ENCODE measurements around the gene LRRC4C. TPM values are rescaled to one million over a fixed set of nuclear protein-coding genes. Genes with fewer than 3 reads are reported as not detected.

Gene LRRC4C
- total and polyA plus RNA-seq, 10 of the 15 experiments (the other 5 are each of a cell fraction or from before 2014, with no cell fraction given), result 1.5 TPM; not detected in 9

- no peaks in the 10 kb centered on the region for H3K79me2 ChIP-seq (ENCODE audit: control insufficient read depth, insufficient read depth, low read length)
- DNase-seq (ENCODE audit: low read depth, low spot score) (no peak), ATAC-seq (no peak), FAIRE-seq (no peak)
- ChIA-PET SMC1A (ENCODE audit: uncharacterized antibody, unreplicated experiment) (no interaction called here), POLR2A (no interaction called here), RAD21 (ENCODE audit: unreplicated experiment) (no interaction called here), CTCF (no interaction called here)
- no peak overlapping the region for H3K4me2 ChIP-seq (ENCODE audit: control insufficient read depth, insufficient read depth)
- H3K4me1 ChIP-seq (ENCODE audit: control insufficient read depth, insufficient read depth, low read length), result no peaks in the 10 kb centered on the region
- no peak overlapping the region for H2AFZ ChIP-seq (ENCODE audit: control insufficient read depth, low read depth, low read length)
- H3K27ac ChIP-seq (ENCODE audit: control insufficient read depth, insufficient read depth), result no peak overlapping the region
- H3K9me3 ChIP-seq (replicated peaks; ENCODE audit: control insufficient read depth, insufficient read depth, low read length), result no peaks in the 10 kb centered on the region
- H3K9ac ChIP-seq (ENCODE audit: control insufficient read depth, insufficient read depth, low read length), result no peak overlapping the region
- H3K4me3 ChIP-seq, result no peak overlapping the region
- no peaks in the 10 kb centered on the region for H4K20me1 ChIP-seq (ENCODE audit: control insufficient read depth, insufficient read depth)
- in situ Hi-C loops (cut with MboI), result no loop called here
- no peak for TF ChIP-seq RUNX3 (IDR thresholded peaks at IDR 0.05; ENCODE audit: low read length)
- no peak for TF ChIP-seq EP300 (IDR thresholded peaks at IDR 0.05; ENCODE audit: borderline replicate concordance in 1 of 2, control insufficient read depth in 1 of 2, low read depth in 2 of 2, low read length in 2 of 2)
- TF ChIP-seq SMARCA5 (IDR thresholded peaks at IDR 0.05), result no peak
- TF ChIP-seq TARDBP (IDR thresholded peaks at IDR 0.05; ENCODE audit: borderline replicate concordance), result no peak
- intact Hi-C loops (cut with micrococcal nuclease; ENCODE audit: unreplicated experiment), result no loop called here
- WGBS (ENCODE audit: insufficient coverage, insufficient replicate concordance, low lambda C conversion rate, missing lambda C conversion rate), result 64% methylated on average over 2 of the region's 2 CpGs
- H3K27me3 ChIP-seq (replicated peaks in 1 of 2; ENCODE audit: control insufficient read depth in 2 of 2, insufficient read depth in 2 of 2, low read length in 1 of 2), result no peaks in the 10 kb centered on the region
- no peaks in the 10 kb centered on the region for H3K36me3 ChIP-seq (ENCODE audit: control insufficient read depth in 2 of 2, insufficient read depth in 2 of 2, low read length in 1 of 2)
- BruUV-seq (replicated peaks), result no TSS peak
Measured at GRCh38 chr11:40826601-40827000, 632.9 kb downstream of the LRRC4C start.

- Histone ChIP-seq H3K4me2 (ENCODE audit: control insufficient read depth, insufficient read depth) (no peak overlapping the region), H3K4me3 (no peak overlapping the region), H4K20me1 (ENCODE audit: control insufficient read depth, insufficient read depth) (no peaks in the 10 kb centered on the region), H3K79me2 (ENCODE audit: control insufficient read depth, insufficient read depth, low read length) (no peaks in the 10 kb centered on the region), H2AFZ (ENCODE audit: control insufficient read depth, low read depth, low read length) (no peak overlapping the region), H3K4me1 (ENCODE audit: control insufficient read depth, insufficient read depth, low read length) (no peaks in the 10 kb centered on the region), H3K27ac (ENCODE audit: control insufficient read depth, insufficient read depth) (no peak overlapping the region), H3K9ac (ENCODE audit: control insufficient read depth, insufficient read depth, low read length) (no peak overlapping the region), H3K36me3 (ENCODE audit: control insufficient read depth in 2 of 2, insufficient read depth in 2 of 2, low read length in 1 of 2) (no peaks in the 10 kb centered on the region), H3K27me3 (replicated peaks in 1 of 2; ENCODE audit: control insufficient read depth in 2 of 2, insufficient read depth in 2 of 2, low read length in 1 of 2) (no peaks in the 10 kb centered on the region), H3K9me3 (replicated peaks; ENCODE audit: control insufficient read depth, insufficient read depth, low read length) (no peaks in the 10 kb centered on the region)
- ChIA-PET SMC1A (ENCODE audit: uncharacterized antibody, unreplicated experiment) (no interaction called here), POLR2A (no interaction called here), RAD21 (ENCODE audit: unreplicated experiment) (interaction anchor here (0.6 kb wide), 1 partner anchor 1365 kb away, joined by 4 read pairs; no protein-coding TSS in a partner anchor), CTCF (no interaction called here)
- DNase-seq (ENCODE audit: low read depth, low spot score) (no peak), FAIRE-seq (no peak), ATAC-seq (no peak)
- in situ Hi-C loops (cut with MboI), result no loop called here
- intact Hi-C loops (cut with micrococcal nuclease; ENCODE audit: unreplicated experiment), result no loop called here
- 35% methylated on average over 7 of the region's 7 CpGs for WGBS (ENCODE audit: insufficient coverage, insufficient replicate concordance, low lambda C conversion rate, missing lambda C conversion rate)
- BruUV-seq (replicated peaks), result no TSS peak
- TF ChIP-seq RFX5 (IDR thresholded peaks at IDR 0.05; ENCODE audit: low read depth, low read length) (no peak), E4F1 (IDR thresholded peaks at IDR 0.05; ENCODE audit: borderline replicate concordance, partially characterized antibody) (no peak), ZNF622 (IDR thresholded peaks at IDR 0.05) (no peak), CHD1 (IDR thresholded peaks at IDR 0.05; ENCODE audit: low read depth, low read length) (no peak), PAX5 (IDR thresholded peaks at IDR 0.05; ENCODE audit: borderline replicate concordance, low read depth, low read length) (no peak), RELA (IDR thresholded peaks at IDR 0.05; ENCODE audit: borderline replicate concordance, partially characterized antibody) (no peak), ZNF384 (IDR thresholded peaks at IDR 0.05; ENCODE audit: borderline replicate concordance, low read depth, low read length) (no peak), MLLT1 (IDR thresholded peaks at IDR 0.05) (no peak), ATF2 (IDR thresholded peaks at IDR 0.05; ENCODE audit: low read length) (no peak)
Measured at GRCh38 chr11:40825201-40825834, 634.1 kb downstream of the LRRC4C start.
